SK-N-MC (cell line): ENCODE results near the gene IL1RAPL1.

Source experiments
- EZH2 ChIP-seq: fragments of 200-600 bp; sonication (generic); IDR thresholded peaks from one replicate; pipeline ENCODE4 v1.6.1; 2017; ENCODE audit warnings: antibody characterized with exemption
- POLR2AphosphoS5 ChIP-seq: IDR thresholded peaks from 2 replicates; pipeline ENCODE4 v1.6.1; 2012; ENCODE audit warnings: mild to moderate bottlenecking, low read depth, low read length, borderline replicate concordance

DNA sequence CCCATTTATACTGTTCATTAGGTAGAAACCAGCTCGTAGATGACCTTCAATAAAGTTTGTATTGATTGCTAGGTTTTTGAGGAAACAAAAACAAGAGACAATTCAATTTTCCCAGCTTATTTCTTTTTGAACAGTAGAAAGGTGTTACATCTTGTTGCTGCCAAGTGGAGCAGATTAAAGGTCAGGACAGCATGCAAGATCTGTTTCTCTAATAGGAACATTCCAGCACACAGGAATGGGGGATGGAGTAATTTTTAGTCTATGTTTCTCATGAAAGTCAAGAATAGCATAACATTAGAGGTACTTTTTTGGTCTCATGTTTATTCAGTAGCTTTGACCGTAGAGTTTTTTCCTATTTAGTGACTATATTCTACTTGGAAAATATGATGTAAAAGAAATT lies 132.4 kb downstream of the IL1RAPL1 start:
- TF ChIP-seq POLR2AphosphoS5 (no peak), EZH2 (no peak)
